Peyer's patch (tissue), 4 donors: ENCODE measurements around the gene CLEC16A.

Experiments used
- POLR2A ChIP-seq, 2 donors: fragments of 450-650 bp; IDR thresholded peaks; one replicate each; pipeline ENCODE4 v1.5.1; 2017; ENCODE audit warnings: antibody characterized with exemption in 2 of 2, mild to moderate bottlenecking in 2 of 2, moderate library complexity in 2 of 2
- TF ChIP-seq, protein P1 (sequence below), 6 experiments: fragments of 450-650 bp in 4 of 6; fragments of 200-600 bp in 2 of 6; sonication (generic) in 1 of 6; IDR thresholded peaks; one replicate each; pipeline ENCODE4 v1.5.1; 2017 to 2019; ENCODE audit warnings: antibody characterized with exemption in 6 of 6, mild to moderate bottlenecking in 3 of 6, moderate library complexity in 1 of 6

GRCh38 chr16:11159282-11159681, 214.9 kb downstream of the CLEC16A start:
- TF ChIP-seq, protein P1, sequence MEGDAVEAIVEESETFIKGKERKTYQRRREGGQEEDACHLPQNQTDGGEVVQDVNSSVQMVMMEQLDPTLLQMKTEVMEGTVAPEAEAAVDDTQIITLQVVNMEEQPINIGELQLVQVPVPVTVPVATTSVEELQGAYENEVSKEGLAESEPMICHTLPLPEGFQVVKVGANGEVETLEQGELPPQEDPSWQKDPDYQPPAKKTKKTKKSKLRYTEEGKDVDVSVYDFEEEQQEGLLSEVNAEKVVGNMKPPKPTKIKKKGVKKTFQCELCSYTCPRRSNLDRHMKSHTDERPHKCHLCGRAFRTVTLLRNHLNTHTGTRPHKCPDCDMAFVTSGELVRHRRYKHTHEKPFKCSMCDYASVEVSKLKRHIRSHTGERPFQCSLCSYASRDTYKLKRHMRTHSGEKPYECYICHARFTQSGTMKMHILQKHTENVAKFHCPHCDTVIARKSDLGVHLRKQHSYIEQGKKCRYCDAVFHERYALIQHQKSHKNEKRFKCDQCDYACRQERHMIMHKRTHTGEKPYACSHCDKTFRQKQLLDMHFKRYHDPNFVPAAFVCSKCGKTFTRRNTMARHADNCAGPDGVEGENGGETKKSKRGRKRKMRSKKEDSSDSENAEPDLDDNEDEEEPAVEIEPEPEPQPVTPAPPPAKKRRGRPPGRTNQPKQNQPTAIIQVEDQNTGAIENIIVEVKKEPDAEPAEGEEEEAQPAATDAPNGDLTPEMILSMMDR (IDR thresholded peaks at IDR 0.05), result no peak
- no peak for TF ChIP-seq POLR2A (IDR thresholded peaks at IDR 0.05)
